ENCODE data around the gene ODC1. TPM values are rescaled to one million over a fixed set of nuclear protein-coding genes. Genes with fewer than 3 reads are reported as not detected.
"Not testable (repeated sequence)": the region's sequence is repeated elsewhere in the genome, so short reads cannot be mapped to it uniquely, and the experiment has no call there.

Gene ODC1
- total and polyA plus RNA-seq, 2 of the 4 experiments (the other 2 are of a cell fraction), result 117 to 204 TPM

DNA sequence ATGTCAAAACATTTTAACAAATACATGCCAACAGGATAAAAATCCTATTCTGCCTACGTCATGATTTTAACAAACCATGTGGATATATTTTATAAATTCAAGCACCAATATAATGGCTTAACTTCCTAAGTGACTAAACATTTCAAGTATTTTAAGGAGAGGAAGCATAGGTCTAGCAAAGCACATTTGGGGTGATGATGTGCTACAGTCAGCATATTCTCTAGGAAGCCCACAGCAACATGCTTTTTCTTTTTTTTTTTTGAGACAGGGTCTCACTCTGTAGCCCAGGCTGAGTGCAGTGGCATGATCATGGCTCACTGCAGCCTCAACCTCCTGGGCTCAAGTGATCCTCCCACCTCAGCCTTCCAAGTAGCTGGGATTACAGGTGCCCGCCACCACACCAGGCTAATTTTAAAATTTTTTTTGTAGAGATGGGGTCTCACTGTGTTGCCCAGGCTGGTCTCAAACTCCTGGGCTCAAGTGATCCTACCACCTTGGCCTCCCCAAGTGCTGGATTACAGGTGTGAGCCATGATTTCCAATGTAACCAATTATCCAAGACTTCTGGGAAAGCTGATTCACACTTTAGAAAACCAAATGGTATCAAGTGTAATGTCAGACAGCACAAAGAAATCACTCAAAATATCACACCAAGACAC lies 5.5 kb downstream of the ODC1 start:
- H2AK9ac ChIP-seq (replicated peaks; ENCODE audit: low read depth, low read length, poor library complexity); H3K9me3 ChIP-seq (ENCODE audit: control insufficient read depth, insufficient read depth, low read length); H2AFZ ChIP-seq (replicated peaks; ENCODE audit: low read length, poor library complexity); H4K91ac ChIP-seq (ENCODE audit: insufficient read depth, low read depth, low read length); H3K4me2 ChIP-seq (ENCODE audit: low read depth, low read length); H3K4ac ChIP-seq (ENCODE audit: low read depth, low read length); H4K5ac ChIP-seq (ENCODE audit: low read depth, low read length); H3K4me3 ChIP-seq (ENCODE audit: insufficient read depth, low read depth, low read length); H2BK15ac ChIP-seq (ENCODE audit: low read depth, low read length); H3K9me1 ChIP-seq (ENCODE audit: insufficient read depth, low read length); dilution Hi-C loops (cut with HindIII; ENCODE audit: low sequenced_read_pairs, unreplicated experiment); H3K27me3 ChIP-seq (ENCODE audit: control insufficient read depth, insufficient read depth, low read length); H2AK5ac ChIP-seq (ENCODE audit: low read depth, low read length); H3K18ac ChIP-seq (ENCODE audit: low read depth, low read length); intact Hi-C loops (cut with micrococcal nuclease); H3K23ac ChIP-seq (ENCODE audit: low read depth, low read length); H3K56ac ChIP-seq (ENCODE audit: extremely low read depth, insufficient read depth, low read length); in situ Hi-C loops (cut with MboI; ENCODE audit: low sequenced_read_pairs); H2BK5ac ChIP-seq (ENCODE audit: low read depth, low read length, poor library complexity, severe bottlenecking); DNase-seq; BruUV-seq (replicated peaks); POLR2A ChIA-PET (ENCODE audit: unreplicated experiment); H3K27ac ChIP-seq (ENCODE audit: insufficient read depth, low read length); H4K8ac ChIP-seq (ENCODE audit: low read depth in 2 of 2, low read length in 2 of 2); H3K9ac ChIP-seq (ENCODE audit: low read depth, low read length); ATAC-seq (ENCODE audit: low read depth); H3K14ac ChIP-seq (replicated peaks; ENCODE audit: low read depth, low read length); H2BK20ac ChIP-seq (ENCODE audit: low read depth, low read length); H3K4me1 ChIP-seq (ENCODE audit: control insufficient read depth, insufficient read depth, low read length); H2BK120ac ChIP-seq (ENCODE audit: low read depth, low read length): not testable (repeated sequence)
- peak; percentile 69 for TF ChIP-seq MAFK (IDR thresholded peaks at IDR 0.05; ENCODE audit: low read depth, low read length)
- H3K36me3 ChIP-seq (ENCODE audit: control insufficient read depth, insufficient read depth, low read length), result peaks cover 35% of the 10 kb centered on the region
- H3K79me1 ChIP-seq (ENCODE audit: low read depth in 1 of 2, low read length in 2 of 2), result peaks cover 14 to 35% of the 10 kb centered on the region in 2 experiments; a peak in 3 of 4 replicates
- peaks cover 24% of the 10 kb centered on the region for H4K20me1 ChIP-seq (ENCODE audit: insufficient read depth, low read length)
- WGBS, 2 experiments (ENCODE audit: extremely low coverage in 2 of 2, insufficient read length in 1 of 2), result no CpG with 5 or more reads among the region's 2 CpGs
- CTCF ChIA-PET, result interaction anchor here (1.0 kb wide), 1 partner anchor 34 kb away, joined by 4 read pairs; no protein-coding TSS in a partner anchor

Measured in IMR-90 (cell line).